HG02870 (cell line): ENCODE measurements around the gene AP2A1.

Source experiments
- ATAC-seq: cut with Tn5 transposase; IDR thresholded peaks from one replicate; pipeline ENCODE4 v1.9.1; 2021; ENCODE audit warnings: mild to moderate bottlenecking, moderate library complexity; ENCODE audit not compliant: unreplicated experiment

AP2A1 gene

DNA sequence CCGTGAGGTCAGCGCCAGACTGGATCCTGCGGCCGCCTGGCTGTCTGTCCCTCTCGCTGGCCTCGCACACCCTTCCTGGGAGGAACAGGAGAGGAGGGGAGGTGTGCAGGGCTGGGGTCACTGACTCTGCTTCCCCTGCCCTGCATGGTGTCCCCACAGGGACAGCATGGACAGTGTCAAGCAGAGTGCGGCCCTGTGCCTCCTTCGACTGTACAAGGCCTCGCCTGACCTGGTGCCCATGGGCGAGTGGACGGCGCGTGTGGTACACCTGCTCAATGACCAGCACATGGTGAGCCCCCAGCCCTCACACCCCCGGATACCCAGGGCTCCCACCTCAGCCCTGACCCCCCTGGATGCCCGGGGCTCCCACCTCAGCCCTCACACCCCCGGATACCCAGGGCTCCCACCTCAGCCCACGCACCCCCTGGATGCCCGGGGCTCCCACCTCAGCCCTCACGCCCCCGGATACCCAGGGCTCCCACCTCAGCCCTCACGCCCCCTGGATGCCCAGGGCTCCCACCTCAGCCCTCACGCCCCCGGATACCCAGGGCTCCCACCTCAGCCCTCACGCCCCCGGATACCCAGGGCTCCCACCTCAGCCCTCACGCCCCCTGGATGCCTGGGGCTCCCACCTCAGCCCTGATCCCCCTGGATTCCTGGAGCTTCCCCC lies 25.1 kb downstream of the AP2A1 start:
- no peak for ATAC-seq

GRCh38 chr19:49792829-49793560 lies 26.2 kb downstream of the AP2A1 start:
- no peak for ATAC-seq

DNA sequence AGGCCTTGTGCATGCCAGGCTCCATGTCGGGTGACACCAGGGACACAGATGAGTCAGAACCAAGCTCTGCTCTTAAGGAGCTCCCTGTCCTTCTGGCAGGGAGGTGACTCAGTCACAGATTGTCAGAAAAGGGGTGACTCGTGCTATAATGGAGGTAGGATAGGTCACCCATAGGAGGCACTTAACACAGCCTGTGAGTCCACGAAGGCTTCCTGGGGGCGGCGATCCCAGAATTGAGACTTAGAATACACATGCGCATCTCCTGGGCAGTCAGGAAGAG lies 26.7 kb downstream of the AP2A1 start:
- no peak for ATAC-seq

DNA sequence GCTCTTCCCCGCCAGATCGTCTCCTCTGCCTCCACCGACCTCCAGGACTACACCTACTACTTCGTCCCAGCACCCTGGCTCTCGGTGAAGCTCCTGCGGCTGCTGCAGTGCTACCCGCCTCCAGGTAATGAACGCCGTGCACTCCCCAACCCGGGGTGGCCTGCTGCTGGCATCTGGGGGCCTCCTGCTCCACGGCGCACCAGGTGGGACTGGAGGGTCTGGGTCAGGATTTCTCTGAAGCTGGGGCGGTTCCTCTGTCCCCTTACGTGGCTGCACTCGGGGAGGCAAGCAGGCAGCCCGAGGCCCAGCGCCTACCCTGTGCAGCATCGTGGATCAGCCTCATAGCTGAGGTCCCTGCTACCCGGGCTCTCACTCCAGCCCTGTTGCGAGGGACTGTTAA lies 28.8 kb downstream of the AP2A1 start:
- ATAC-seq: no peak

- no peak for ATAC-seq
Observed at GRCh38 chr19:49798574-49798973, 31.8 kb downstream of the AP2A1 start.

GRCh38 chr19:49799271-49799797 lies 32.5 kb downstream of the AP2A1 start:
- no peak for ATAC-seq

DNA sequence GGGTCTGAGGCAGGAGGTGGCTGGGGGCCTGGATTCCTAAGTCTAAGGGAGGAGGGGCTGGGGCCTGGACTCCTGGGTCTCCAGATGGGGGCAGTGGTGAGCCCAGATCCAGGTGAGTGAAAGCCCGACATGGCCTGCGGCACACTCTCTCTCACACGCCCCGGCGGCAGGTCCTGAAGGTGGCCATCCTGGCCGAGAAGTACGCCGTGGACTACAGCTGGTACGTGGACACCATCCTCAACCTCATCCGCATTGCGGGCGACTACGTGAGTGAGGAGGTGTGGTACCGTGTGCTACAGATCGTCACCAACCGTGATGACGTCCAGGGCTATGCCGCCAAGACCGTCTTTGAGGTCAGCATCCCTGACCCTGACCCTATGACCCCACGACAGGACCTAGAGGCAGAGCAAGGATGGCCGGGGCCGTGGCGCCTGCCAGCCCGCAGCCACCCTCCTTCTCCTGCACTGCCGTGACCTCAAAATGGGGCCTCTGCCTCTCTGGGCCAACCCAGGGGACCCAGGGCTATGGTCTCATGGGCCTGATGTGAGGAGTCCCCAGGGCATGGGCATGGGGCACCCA lies 33.1 kb downstream of the AP2A1 start:
- ATAC-seq: no peak

- no peak for ATAC-seq
Observed at GRCh38 chr19:49800771-49801170, 34.0 kb downstream of the AP2A1 start.

- ATAC-seq: no peak
Observed at GRCh38 chr19:49801401-49801888, 34.6 kb downstream of the AP2A1 start.

DNA sequence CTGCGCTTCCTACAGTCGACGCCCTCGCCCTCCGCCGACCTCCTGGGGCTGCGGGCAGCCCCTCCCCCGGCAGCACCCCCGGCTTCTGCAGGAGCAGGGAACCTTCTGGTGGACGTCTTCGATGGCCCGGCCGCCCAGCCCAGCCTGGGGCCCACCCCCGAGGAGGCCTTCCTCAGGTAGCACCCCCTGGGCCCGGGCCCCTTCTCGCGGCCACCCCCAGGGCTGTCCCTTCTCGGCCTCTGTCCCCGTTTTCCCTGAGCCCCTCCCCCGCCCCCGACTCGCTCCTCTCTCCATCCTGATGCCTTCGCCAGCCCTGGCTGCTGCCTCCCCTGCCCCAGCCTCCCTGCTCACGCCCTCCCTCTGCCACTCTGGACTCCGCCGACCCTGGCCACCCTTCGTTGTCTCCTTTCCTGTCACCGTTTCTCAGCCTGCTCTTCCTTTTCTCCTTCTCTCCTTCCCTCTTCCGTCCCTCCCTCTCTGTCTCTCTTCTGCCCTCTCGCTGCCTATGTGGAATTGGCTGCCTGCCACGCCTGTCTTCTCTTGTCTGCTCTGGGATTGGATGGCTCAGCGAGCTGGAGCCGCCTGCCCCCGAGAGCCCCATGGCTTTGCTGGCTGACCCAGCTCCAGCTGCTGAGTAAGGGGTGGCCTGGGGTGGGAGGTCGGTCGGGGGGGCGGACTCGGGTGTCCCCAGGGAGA lies 35.3 kb downstream of the AP2A1 start:
- ATAC-seq: no peak

DNA sequence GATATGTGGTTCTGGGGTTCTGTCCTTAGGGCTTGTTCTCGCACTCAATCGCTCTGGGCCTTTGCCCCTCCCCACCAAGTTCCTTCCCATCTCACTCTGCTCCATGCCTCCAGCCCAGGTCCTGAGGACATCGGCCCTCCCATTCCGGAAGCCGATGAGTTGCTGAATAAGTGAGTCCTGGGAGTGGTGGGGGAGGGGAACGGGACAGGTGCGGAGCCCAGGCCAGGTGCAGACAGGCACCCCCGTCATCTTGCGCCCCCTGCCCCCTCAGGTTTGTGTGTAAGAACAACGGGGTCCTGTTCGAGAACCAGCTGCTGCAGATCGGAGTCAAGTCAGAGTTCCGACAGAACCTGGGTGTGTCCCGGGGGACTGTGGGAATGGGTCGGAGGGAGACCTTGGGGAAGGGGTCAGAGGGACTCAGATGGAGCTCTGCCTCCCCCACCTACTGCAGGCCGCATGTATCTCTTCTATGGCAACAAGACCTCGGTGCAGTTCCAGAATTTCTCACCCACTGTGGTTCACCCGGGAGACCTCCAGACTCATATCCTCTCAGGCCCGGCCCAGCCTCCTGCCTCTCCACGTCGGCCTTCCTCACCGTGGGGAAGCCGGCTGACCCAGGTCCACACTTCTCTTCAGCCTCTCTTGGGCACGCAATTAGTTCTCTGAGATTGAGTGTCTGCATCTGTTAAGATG lies 36.2 kb downstream of the AP2A1 start:
- no peak for ATAC-seq

- ATAC-seq: no peak
Observed at GRCh38 chr19:49803529-49803856, 36.7 kb downstream of the AP2A1 start.

DNA sequence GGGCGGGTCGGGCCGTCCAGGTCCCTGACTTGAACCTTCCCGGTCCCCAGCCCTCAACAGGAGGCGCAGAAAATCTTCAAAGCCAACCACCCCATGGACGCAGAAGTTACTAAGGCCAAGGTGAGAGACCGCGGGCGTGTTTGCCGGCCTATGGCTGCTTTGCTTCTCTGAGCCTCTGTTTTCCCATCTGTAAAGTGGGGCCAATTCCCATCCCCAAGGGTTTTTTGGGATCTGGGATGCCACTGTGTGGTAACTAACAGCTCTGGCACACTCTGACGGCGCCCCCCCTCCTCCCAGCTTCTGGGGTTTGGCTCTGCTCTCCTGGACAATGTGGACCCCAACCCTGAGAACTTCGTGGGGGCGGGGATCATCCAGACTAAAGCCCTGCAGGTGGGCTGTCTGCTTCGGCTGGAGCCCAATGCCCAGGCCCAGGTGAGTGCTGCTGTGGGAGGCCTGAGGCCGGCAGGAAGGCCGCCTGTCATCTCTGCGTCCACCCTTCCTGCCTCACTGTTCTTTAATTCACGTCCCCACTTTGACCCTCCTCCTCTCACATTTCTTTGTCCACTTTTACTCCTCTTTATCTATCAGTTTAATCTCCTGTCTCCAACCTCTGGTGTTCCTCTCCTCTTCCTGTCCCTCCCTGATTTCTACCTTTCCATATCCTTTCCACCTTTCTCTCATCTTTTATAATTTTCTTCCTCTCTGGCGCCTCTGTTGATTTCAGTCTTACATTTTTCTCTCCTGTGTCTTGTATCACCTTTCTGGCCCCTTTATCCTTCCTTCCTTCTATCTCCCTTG lies 39.2 kb downstream of the AP2A1 start:
- ATAC-seq: no peak

- no peak for ATAC-seq
Observed at GRCh38 chr19:49806620-49806959, 39.8 kb downstream of the AP2A1 start.

- ATAC-seq: no peak
Observed at GRCh38 chr19:49807058-49807903, 40.5 kb downstream of the AP2A1 start.

GRCh38 chr19:49807904-49808675 lies 41.3 kb downstream of the AP2A1 start:
- ATAC-seq: no peak

DNA sequence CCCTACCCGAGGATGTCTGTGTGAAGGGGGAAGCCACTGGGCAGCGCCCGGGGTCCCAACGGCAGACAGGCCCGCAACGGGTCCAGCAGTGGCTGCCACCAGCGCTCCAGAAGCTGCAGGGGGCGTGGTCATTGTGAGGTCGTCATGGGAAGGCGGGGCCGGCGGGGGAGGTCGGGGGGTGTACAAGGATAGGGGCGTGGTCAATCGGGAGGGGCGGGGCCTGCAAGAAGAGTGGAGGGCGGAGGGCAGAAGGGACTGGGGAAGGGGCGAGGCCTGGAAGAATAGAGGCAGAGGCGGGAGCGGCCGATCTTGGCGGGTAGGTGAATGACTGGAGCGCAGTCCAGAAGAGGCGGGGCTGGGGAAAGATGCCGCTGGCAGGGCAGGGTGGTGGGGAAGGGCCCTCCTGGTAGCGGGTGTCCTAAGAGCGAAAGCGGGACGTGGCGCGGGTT lies 41.9 kb downstream of the AP2A1 start:
- ATAC-seq: no peak

GRCh38 chr19:49809160-49809940 lies 42.5 kb downstream of the AP2A1 start:
- no peak for ATAC-seq
